GM10248 (cell line): ENCODE data around the gene RAP1GAP2.

ENCODE experiments used
- CTCF ChIA-PET: fragments of 300-600 bp; sonication (Branson Sonifier 250); formaldehyde crosslinking; extraction: SDS; loops from one replicate; lab custom pipeline; 2021; ENCODE audit warnings: antibody characterized with exemption; lab: Yijun Ruan, JAX
- POLR2A ChIA-PET: fragments of 350-650 bp; sonication (Branson Sonifier 250); formaldehyde crosslinking; extraction: SDS; loops from one replicate; lab custom pipeline; 2020; ENCODE audit warnings: antibody characterized with exemption; lab: Yijun Ruan, JAX
- DNase-seq: peaks from one replicate; pipeline ENCODE4 v3.0.0; 2012; ENCODE audit errors: extremely low spot score
- TF ChIP-seq, protein P1 (sequence below): IDR thresholded peaks from 2 replicates; pipeline ENCODE4 v1.5.1; 2012; ENCODE audit warnings: mild to moderate bottlenecking, low read depth; ENCODE audit errors: extremely low read depth, missing control alignments, control extremely low read depth

RAP1GAP2 gene

DNA sequence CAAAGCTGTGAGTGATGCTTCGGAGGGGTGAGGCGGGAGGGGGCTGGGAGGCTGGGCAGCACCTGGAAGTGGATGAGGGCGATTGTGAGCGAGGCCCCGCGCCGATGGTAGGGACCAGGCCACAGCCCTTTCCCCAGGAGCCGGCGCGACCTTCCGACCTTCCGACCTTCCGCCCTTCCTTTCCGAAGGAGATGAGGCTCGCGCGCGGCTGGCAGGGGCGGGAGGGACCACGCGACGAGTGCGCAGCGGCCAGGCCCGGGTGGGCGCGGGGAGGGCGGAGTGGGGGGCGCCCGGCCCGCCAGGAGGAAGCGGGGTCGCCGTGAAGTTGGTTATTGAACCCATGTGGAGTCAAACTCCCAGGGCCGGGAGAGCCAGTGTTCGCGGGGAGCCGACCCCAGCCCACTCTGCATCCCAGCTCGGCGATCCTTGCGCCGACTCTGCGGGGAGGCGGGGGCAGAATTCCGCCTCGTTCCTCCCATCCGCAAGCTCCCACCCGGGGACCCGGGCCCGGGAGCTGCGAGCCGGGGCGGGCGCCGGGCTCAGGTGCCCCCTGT, 56.6 kb downstream of the RAP1GAP2 start:
- ChIA-PET POLR2A (no interaction called here), CTCF (interaction anchor here (5.6 kb wide), 1 partner anchor 160 kb away, joined by 54 read pairs; no protein-coding TSS in a partner anchor)
- no peak for DNase-seq
- TF ChIP-seq, protein P1, sequence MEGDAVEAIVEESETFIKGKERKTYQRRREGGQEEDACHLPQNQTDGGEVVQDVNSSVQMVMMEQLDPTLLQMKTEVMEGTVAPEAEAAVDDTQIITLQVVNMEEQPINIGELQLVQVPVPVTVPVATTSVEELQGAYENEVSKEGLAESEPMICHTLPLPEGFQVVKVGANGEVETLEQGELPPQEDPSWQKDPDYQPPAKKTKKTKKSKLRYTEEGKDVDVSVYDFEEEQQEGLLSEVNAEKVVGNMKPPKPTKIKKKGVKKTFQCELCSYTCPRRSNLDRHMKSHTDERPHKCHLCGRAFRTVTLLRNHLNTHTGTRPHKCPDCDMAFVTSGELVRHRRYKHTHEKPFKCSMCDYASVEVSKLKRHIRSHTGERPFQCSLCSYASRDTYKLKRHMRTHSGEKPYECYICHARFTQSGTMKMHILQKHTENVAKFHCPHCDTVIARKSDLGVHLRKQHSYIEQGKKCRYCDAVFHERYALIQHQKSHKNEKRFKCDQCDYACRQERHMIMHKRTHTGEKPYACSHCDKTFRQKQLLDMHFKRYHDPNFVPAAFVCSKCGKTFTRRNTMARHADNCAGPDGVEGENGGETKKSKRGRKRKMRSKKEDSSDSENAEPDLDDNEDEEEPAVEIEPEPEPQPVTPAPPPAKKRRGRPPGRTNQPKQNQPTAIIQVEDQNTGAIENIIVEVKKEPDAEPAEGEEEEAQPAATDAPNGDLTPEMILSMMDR = no peak

DNA sequence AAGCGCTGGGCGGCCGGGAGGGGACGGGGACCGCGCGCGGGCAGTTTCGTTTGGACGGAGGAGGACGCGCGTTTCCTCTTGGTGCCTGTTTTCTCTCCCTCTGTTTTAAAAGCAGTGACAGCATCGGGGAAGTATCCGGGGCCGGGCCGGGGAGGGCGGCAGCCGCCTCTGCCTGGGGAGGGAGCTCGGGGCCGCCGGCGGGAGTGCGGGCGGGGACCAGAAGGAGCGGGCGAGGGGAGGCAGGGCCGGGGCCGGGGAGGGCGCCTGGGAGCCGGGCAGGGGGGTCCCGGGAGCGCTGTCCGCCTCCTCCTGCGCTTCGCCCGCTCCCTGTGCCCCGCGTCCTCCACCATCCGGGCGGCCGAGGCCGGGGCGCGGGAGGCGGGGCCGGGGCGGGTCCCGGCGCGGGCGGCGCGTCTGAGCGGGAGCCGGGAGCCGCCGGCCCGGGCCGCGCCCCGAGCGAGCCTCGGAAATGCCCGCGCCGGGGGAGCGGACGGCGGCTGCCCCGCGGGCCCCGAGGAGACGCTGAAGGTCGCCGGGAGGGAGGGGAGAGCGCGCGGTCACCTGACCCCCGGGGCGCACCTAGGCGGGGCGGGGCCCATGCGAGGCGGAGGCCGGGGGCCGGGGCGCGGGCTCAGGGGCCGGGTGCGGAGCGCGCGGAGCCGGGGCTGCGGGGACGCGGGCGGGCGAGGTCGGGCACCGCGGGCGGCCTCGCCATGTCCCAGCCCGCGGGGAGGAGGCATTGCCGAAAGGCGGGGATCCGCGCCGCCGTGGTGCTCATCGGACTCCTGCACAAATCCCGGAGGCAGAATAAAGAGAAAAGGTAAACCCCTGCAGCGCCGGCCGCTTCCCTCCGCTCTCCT, 57.3 kb downstream of the RAP1GAP2 start:
- POLR2A ChIA-PET = no interaction called here
- CTCF ChIA-PET = no interaction called here

DNA sequence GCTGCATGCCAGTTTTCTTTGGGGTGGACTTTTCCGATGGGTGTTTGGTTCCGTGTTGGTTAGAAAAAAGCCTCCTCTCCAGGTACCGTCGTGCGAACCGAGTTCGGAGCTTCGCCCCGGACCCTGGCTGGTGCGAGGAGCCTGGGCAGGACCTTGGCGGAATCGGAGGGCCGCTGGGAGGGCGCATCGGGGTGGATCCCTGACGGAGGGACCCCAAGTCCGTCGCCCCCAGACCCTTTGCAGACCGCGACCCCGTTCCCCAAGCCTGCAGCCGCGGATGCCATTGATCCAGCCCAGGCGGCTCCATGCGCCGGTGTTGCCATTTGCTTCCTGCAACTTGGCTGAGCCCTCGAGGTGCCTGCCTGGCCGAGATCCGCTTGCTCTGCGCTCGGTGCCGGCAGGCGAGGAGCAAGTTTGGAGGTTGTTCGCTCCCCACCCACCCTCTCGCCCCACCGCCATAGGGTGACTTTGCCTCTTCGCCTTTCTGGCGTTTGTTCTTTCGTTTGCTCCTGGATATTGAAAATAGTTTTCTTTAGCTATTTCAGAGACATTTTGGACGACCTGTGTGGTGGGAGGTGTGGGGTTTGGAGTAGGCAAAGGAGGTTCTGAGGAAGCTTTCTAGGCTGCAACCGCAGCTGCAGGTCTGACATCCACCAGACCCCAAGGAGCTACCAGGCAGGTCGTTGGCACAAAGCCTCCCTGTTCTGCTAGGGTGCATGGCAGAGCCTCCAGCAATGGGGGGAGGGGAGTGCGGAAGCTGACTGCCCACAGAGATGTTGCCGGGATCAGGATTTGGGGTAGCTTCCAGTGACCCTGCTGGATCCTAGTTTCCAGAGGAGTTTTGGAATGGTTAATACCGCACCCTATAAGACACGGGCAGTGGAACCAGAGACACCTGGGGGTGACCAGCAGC, 58.2 kb downstream of the RAP1GAP2 start:
- ChIA-PET CTCF (no interaction called here), POLR2A (no interaction called here)
- TF ChIP-seq, protein P1 = no peak
- no peak for DNase-seq

More for the DNA sequence above, 57.3 kb downstream of the RAP1GAP2 start:
- no peak for DNase-seq
- TF ChIP-seq, protein P1 = no peak

DNA sequence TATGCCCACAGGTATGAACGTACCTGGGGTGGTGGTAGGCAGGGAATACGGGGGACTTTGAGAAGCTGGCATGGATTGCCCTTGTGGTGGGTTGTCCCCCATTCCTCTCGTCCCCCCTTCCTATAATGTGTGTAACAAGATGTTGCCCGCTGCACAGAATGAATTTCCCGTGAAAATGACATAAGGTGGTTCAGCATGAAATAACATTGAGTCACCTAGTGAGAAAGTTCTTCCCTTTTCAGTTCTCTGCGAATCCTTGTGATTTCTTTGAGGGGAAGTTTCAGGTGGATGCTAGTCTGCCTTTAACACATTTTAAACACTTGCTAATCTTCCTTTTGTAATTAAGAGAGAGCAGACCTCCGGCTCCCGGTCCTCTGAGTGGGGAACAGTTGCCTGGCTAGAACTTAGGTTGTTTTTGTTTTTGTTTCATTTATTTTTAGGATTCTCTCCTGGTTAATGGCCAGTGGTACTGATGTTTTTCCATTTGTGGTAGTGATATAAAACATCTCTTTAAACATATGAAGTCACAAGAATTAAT, 58.9 kb downstream of the RAP1GAP2 start:
- no peak for DNase-seq
- TF ChIP-seq, protein P1 = no peak

DNA sequence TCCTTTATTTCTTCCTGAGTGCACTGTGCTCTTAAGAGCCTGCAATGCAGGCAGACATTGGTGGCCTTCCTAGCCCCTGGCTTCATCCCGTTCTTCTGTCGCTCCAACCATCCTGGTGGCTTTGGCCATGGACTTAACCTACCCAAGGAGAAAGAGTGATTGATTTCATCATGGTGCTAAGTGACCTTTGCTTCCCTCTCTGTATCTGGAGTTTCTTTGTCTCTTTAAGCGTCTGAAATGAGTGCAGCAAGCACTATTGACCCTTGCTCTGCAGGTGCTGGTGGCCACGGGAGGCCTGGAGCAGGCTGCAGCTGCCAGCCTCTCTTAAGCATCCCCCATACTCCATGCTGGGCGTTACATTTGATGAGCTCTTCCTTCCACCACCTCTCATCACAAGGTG, 60.5 kb downstream of the RAP1GAP2 start:
- POLR2A ChIA-PET = no interaction called here

More for the DNA sequence above, 58.9 kb downstream of the RAP1GAP2 start:
- CTCF ChIA-PET = interaction anchor here (1.2 kb wide), 1 partner anchor 158 kb away, joined by 4 read pairs; no protein-coding TSS in a partner anchor
- POLR2A ChIA-PET = no interaction called here

More for the DNA sequence above, 60.5 kb downstream of the RAP1GAP2 start:
- DNase-seq = no peak
- CTCF ChIA-PET = interaction anchor here (1.6 to 1.9 kb wide), 2 partner anchors 7 to 9 kb away, joined by 4 to 5 read pairs; no protein-coding TSS in a partner anchor
- TF ChIP-seq, protein P1 = no peak
